ENCODE measurements around the gene ADM2. TPM values are rescaled to one million over a fixed set of nuclear protein-coding genes. Genes with fewer than 3 reads are reported as not detected.

ADM2 gene
- polyA plus RNA-seq, 1 experiment: 3.1 TPM

Other genes starting within 250 kb of the ADM2 start
- gene TUBGCP6, start 236.5 kb upstream of the ADM2 start, polyA plus RNA-seq (2011; rRNA removed): 8.5 and 10.8 TPM in 2 replicates
- 7.0 and 9.9 TPM in 2 replicates for gene HDAC10, start 230.3 kb upstream of the ADM2 start, polyA plus RNA-seq (2011; rRNA removed)
- 26.6 and 33.7 TPM in 2 replicates for gene MAPK12, start 219.9 kb upstream of the ADM2 start, polyA plus RNA-seq (2011; rRNA removed)
- 6.7 and 9.6 TPM in 2 replicates for gene MAPK11, start 211.2 kb upstream of the ADM2 start, polyA plus RNA-seq (2011; rRNA removed)
- 68.0 and 110 TPM in 2 replicates for gene PLXNB2, start 173.9 kb upstream of the ADM2 start, polyA plus RNA-seq (2011; rRNA removed)
- gene DENND6B, start 154.5 kb upstream of the ADM2 start, polyA plus RNA-seq (2011; rRNA removed): 2.4 and 3.8 TPM in 2 replicates
- 26.6 and 35.0 TPM in 2 replicates for gene PPP6R2, start 138.2 kb upstream of the ADM2 start, polyA plus RNA-seq (2011; rRNA removed)
- 16.4 and 20.5 TPM in 2 replicates for gene SBF1, start 6.5 kb upstream of the ADM2 start, polyA plus RNA-seq (2011; rRNA removed)
- gene MIOX, start 5.3 kb downstream of the ADM2 start, polyA plus RNA-seq (2011; rRNA removed): 0.14 and 0.22 TPM in 2 replicates
- gene LMF2, start 26.2 kb downstream of the ADM2 start, polyA plus RNA-seq (2011; rRNA removed): 25.7 and 46.6 TPM in 2 replicates
- gene NCAPH2, start 26.7 kb downstream of the ADM2 start, polyA plus RNA-seq (2011; rRNA removed): 10.4 and 13.2 TPM in 2 replicates
- 0.15 and 0.60 TPM in 2 replicates for gene SCO2, start 44.1 kb downstream of the ADM2 start, polyA plus RNA-seq (2011; rRNA removed)
- 2.9 and 3.6 TPM in 2 replicates for gene TYMP, start 48.5 kb downstream of the ADM2 start, polyA plus RNA-seq (2011; rRNA removed)
- 0.02 and 0.04 TPM in 2 replicates for gene KLHDC7B, start 64.4 kb downstream of the ADM2 start, polyA plus RNA-seq (2011; rRNA removed)
- gene SYCE3, start 81.4 kb downstream of the ADM2 start, polyA plus RNA-seq (2011; rRNA removed): not detected in 2 replicates
- 0.99 and 1.2 TPM in 2 replicates for gene CPT1B, start 96.9 kb downstream of the ADM2 start, polyA plus RNA-seq (2011; rRNA removed)
- 22.5 and 28.2 TPM in 2 replicates for gene CHKB, start 101.3 kb downstream of the ADM2 start, polyA plus RNA-seq (2011; rRNA removed)
- 0.14 and 0.16 TPM in 2 replicates for gene MAPK8IP2, start 119.2 kb downstream of the ADM2 start, polyA plus RNA-seq (2011; rRNA removed)
- 14.3 and 22.0 TPM in 2 replicates for gene ARSA, start 146.6 kb downstream of the ADM2 start, polyA plus RNA-seq (2011; rRNA removed)
- gene SHANK3, start 191.3 kb downstream of the ADM2 start, polyA plus RNA-seq (2011; rRNA removed): 0.47 and 0.63 TPM in 2 replicates